ENCODE results near the gene CDC42BPG. TPM values are rescaled to one million over a fixed set of nuclear protein-coding genes. Genes with fewer than 3 reads are reported as not detected.
A peak's percentile ranks its signal among the peaks of the same experiment; 100 is the strongest.

The CDC42BPG gene
- total and polyA plus RNA-seq, 10 of the 15 experiments (the other 5 are each of a cell fraction or from before 2014, with no cell fraction given): 0.02 to 1.3 (median 0.09) TPM; not detected in 1

DNA sequence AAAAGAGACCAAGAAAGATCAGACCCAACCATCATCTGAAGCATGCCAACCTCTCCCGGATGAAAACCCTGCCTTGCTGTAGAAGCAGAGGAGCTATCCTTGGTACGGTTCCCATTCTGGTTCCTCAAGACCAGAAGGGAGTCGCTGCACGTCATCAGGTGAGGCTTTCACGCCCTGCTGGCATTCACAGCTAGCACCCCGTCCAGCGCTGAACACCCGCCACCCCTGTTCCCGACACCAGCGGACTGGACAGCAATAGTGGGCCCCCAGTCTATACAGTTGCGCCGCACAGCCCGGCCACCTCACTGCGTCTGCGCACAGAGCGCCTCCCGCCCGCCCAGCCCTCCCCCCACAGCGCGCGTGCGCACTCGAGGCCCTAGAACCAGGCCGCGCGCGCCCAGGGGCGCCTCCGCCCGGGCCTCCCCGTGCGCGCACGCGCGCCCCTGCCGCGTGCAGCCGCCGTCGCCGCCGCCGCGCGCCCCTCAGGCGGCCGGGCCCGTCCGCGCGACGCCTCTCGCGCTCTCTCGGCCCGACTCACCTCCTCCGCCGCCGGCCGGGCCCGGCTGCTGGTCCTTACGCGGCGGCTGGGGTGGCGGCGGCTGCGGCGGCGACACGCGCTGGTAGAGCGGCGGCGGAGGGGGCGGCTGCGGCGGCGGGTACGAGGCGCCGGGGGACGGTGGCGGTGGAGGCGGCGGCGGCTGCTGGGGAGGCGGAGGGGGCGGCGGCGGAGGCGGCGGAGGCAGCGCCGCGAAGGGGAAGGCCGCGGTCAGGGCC lies 66.8 kb downstream of the CDC42BPG start:
- Histone ChIP-seq H3K27me3 (replicated peaks in 1 of 2; ENCODE audit: control insufficient read depth in 2 of 2, insufficient read depth in 2 of 2, low read length in 1 of 2) (no peaks in the 10 kb centered on the region), H3K27ac (ENCODE audit: control insufficient read depth, insufficient read depth) (peak overlapping the region; percentile 86), H2AFZ (ENCODE audit: control insufficient read depth, low read depth, low read length) (no peak overlapping the region), H3K9ac (ENCODE audit: control insufficient read depth, insufficient read depth, low read length) (peak overlapping the region; percentile 95), H3K4me1 (ENCODE audit: control insufficient read depth, insufficient read depth, low read length) (peaks cover 35% of the 10 kb centered on the region), H3K36me3 (ENCODE audit: control insufficient read depth in 2 of 2, insufficient read depth in 2 of 2, low read length in 1 of 2) (peaks cover 7 to 39% of the 10 kb centered on the region in 2 experiments), H3K4me2 (ENCODE audit: control insufficient read depth, insufficient read depth) (peak overlapping the region; percentile 96), H3K9me3 (replicated peaks; ENCODE audit: control insufficient read depth, insufficient read depth, low read length) (no peaks in the 10 kb centered on the region; the same call in 2 of the 3 replicates), H3K79me2 (ENCODE audit: control insufficient read depth, insufficient read depth, low read length) (peaks cover 49% of the 10 kb centered on the region), H3K4me3 (peak overlapping the region; percentile 80), H4K20me1 (ENCODE audit: control insufficient read depth, insufficient read depth) (peaks cover 16% of the 10 kb centered on the region)
- FAIRE-seq (no peak), DNase-seq (ENCODE audit: low read depth, low spot score) (no peak), ATAC-seq (peak; percentile 4)
- intact Hi-C loops (cut with micrococcal nuclease; ENCODE audit: unreplicated experiment): loop anchor here (10.0 kb wide), 1 partner anchor 337 kb away; the partner anchor contains the start of genes TM7SF2 and ZNHIT2
- BruUV-seq (replicated peaks): no TSS peak
- in situ Hi-C loops (cut with MboI): no loop called here
- ChIA-PET CTCF (interaction anchor here (1.4 to 3.3 kb wide), 4 partner anchors 23 to 89 kb away, joined by 3 to 18 read pairs (median 8); partner anchors contain the start of gene RASGRP2), RAD21 (ENCODE audit: unreplicated experiment) (interaction anchor here (1.8 kb wide), 1 partner anchor 127 kb away, joined by 4 read pairs; no protein-coding TSS in a partner anchor), POLR2A (interaction anchor here (0.6 to 2.0 kb wide), 6 partner anchors 23 to 104 kb away, joined by 3 to 5 read pairs (median 3); no protein-coding TSS in a partner anchor), SMC1A (ENCODE audit: uncharacterized antibody, unreplicated experiment) (interaction anchor here (1.4 to 2.2 kb wide), 3 partner anchors 14 to 272 kb away, joined by 3 to 8 read pairs (median 6); partner anchors contain the start of gene RASGRP2)
- 2% methylated on average over 50 of the region's 98 CpGs for WGBS (ENCODE audit: insufficient coverage, insufficient replicate concordance, low lambda C conversion rate, missing lambda C conversion rate)
- TF ChIP-seq ASH2L (IDR thresholded peaks at IDR 0.05; ENCODE audit: borderline replicate concordance, low read depth) (no peak), EZH2 (IDR thresholded peaks at IDR 0.05; ENCODE audit: borderline replicate concordance, control insufficient read depth, low read depth, low read length) (no peak), POLR2AphosphoS5 (IDR thresholded peaks at IDR 0.05; ENCODE audit: low read length) (peak; percentile 80), SIN3A (IDR thresholded peaks at IDR 0.05; ENCODE audit: low read depth, low read length) (peak; percentile 61; the same call in 1 of the 2 replicates), NR2C1 (IDR thresholded peaks at IDR 0.05) (no peak)
- TF ChIP-seq, protein P1, sequence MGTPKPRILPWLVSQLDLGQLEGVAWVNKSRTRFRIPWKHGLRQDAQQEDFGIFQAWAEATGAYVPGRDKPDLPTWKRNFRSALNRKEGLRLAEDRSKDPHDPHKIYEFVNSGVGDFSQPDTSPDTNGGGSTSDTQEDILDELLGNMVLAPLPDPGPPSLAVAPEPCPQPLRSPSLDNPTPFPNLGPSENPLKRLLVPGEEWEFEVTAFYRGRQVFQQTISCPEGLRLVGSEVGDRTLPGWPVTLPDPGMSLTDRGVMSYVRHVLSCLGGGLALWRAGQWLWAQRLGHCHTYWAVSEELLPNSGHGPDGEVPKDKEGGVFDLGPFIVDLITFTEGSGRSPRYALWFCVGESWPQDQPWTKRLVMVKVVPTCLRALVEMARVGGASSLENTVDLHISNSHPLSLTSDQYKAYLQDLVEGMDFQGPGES (IDR thresholded peaks at IDR 0.05): no peak
- TF ChIP-seq, protein P2, sequence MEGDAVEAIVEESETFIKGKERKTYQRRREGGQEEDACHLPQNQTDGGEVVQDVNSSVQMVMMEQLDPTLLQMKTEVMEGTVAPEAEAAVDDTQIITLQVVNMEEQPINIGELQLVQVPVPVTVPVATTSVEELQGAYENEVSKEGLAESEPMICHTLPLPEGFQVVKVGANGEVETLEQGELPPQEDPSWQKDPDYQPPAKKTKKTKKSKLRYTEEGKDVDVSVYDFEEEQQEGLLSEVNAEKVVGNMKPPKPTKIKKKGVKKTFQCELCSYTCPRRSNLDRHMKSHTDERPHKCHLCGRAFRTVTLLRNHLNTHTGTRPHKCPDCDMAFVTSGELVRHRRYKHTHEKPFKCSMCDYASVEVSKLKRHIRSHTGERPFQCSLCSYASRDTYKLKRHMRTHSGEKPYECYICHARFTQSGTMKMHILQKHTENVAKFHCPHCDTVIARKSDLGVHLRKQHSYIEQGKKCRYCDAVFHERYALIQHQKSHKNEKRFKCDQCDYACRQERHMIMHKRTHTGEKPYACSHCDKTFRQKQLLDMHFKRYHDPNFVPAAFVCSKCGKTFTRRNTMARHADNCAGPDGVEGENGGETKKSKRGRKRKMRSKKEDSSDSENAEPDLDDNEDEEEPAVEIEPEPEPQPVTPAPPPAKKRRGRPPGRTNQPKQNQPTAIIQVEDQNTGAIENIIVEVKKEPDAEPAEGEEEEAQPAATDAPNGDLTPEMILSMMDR (IDR thresholded peaks at IDR 0.05 in 2 of 3, conservative IDR thresholded peaks at IDR 0.05 in 1 of 3; ENCODE audit: control insufficient read depth in 2 of 3, extremely low read depth in 1 of 3, insufficient read depth in 1 of 3, low read depth in 3 of 3, low read length in 3 of 3): no peak
- TF ChIP-seq, protein P3, sequence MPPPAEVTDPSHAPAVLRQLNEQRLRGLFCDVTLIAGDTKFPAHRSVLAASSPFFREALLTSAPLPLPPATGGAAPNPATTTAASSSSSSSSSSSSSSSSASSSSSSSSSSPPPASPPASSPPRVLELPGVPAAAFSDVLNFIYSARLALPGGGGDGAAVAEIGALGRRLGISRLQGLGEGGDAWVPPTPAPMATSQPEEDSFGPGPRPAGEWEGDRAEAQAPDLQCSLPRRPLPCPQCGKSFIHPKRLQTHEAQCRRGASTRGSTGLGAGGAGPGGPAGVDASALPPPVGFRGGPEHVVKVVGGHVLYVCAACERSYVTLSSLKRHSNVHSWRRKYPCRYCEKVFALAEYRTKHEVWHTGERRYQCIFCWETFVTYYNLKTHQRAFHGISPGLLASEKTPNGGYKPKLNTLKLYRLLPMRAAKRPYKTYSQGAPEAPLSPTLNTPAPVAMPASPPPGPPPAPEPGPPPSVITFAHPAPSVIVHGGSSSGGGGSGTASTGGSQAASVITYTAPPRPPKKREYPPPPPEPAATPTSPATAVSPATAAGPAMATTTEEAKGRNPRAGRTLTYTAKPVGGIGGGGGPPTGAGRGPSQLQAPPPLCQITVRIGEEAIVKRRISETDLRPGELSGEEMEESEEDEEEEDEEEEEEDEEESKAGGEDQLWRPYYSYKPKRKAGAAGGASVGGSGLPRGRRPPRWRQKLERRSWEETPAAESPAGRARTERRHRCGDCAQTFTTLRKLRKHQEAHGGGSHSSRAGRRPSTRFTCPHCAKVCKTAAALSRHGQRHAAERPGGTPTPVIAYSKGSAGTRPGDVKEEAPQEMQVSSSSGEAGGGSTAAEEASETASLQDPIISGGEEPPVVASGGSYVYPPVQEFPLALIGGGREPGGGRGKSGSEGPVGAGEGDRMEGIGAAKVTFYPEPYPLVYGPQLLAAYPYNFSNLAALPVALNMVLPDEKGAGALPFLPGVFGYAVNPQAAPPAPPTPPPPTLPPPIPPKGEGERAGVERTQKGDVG (CRISPR knock-in tag; IDR thresholded peaks at IDR 0.05): no peak
- TF ChIP-seq, protein P4, sequence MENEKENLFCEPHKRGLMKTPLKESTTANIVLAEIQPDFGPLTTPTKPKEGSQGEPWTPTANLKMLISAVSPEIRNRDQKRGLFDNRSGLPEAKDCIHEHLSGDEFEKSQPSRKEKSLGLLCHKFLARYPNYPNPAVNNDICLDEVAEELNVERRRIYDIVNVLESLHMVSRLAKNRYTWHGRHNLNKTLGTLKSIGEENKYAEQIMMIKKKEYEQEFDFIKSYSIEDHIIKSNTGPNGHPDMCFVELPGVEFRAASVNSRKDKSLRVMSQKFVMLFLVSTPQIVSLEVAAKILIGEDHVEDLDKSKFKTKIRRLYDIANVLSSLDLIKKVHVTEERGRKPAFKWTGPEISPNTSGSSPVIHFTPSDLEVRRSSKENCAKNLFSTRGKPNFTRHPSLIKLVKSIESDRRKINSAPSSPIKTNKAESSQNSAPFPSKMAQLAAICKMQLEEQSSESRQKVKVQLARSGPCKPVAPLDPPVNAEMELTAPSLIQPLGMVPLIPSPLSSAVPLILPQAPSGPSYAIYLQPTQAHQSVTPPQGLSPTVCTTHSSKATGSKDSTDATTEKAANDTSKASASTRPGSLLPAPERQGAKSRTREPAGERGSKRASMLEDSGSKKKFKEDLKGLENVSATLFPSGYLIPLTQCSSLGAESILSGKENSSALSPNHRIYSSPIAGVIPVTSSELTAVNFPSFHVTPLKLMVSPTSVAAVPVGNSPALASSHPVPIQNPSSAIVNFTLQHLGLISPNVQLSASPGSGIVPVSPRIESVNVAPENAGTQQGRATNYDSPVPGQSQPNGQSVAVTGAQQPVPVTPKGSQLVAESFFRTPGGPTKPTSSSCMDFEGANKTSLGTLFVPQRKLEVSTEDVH (IDR thresholded peaks at IDR 0.05; ENCODE audit: low read depth, partially characterized antibody): no peak
- TF ChIP-seq, protein P5, sequence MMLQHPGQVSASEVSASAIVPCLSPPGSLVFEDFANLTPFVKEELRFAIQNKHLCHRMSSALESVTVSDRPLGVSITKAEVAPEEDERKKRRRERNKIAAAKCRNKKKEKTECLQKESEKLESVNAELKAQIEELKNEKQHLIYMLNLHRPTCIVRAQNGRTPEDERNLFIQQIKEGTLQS (IDR thresholded peaks at IDR 0.05; ENCODE audit: borderline replicate concordance, extremely low read depth, low read depth, low read length): no peak
